ENCODE data around the gene HECW1. TPM values are rescaled to one million over a fixed set of nuclear protein-coding genes. Genes with fewer than 3 reads are reported as not detected.

Gene HECW1
- total and polyA plus RNA-seq, 5 experiments from 2014 or later: not detected

- Mint-ChIP-seq H3K9me3 (no peaks in the 10 kb centered on the region), H3K27me3 (peaks cover 0 to 18% (median 2%) of the 10 kb centered on the region in 5 donors)
- no peak for DNase-seq
Observed at GRCh38 chr7:43234968-43235367, 122.5 kb downstream of the HECW1 start.

GRCh38 chr7:43240565-43240964 lies 128.1 kb downstream of the HECW1 start:
- DNase-seq: no peak
- no peaks in the 10 kb centered on the region for H3K4me1 Mint-ChIP-seq
- no peaks in the 10 kb centered on the region for H3K36me3 Mint-ChIP-seq
- no peak overlapping the region for H3K4me3 Mint-ChIP-seq
- H3K27me3 Mint-ChIP-seq: peaks cover 2 to 36% (median 4%) of the 10 kb centered on the region in 5 donors
- POLR2A ChIA-PET: no interaction called here
- no peaks in the 10 kb centered on the region for H3K9me3 Mint-ChIP-seq
- H3K27ac Mint-ChIP-seq: no peak overlapping the region
- no peak for ATAC-seq

More at GRCh38 chr7:43234968-43235367, 122.5 kb downstream of the HECW1 start:
- Mint-ChIP-seq H3K36me3 (no peaks in the 10 kb centered on the region), H3K4me1 (peaks cover 0 to 5% (median 0%) of the 10 kb centered on the region in 4 donors), H3K4me3 (no peak overlapping the region), H3K27ac (no peak overlapping the region)
- POLR2A ChIA-PET: no interaction called here
- no peak for ATAC-seq

GRCh38 chr7:43242628-43243255 lies 130.3 kb downstream of the HECW1 start:
- Mint-ChIP-seq H3K27ac (no peak overlapping the region), H3K9me3 (no peaks in the 10 kb centered on the region), H3K36me3 (no peaks in the 10 kb centered on the region), H3K27me3 (peaks cover 4 to 58% (median 9%) of the 10 kb centered on the region in 5 donors), H3K4me3 (no peak overlapping the region), H3K4me1 (no peaks in the 10 kb centered on the region)
- ATAC-seq: no peak
- DNase-seq: no peak
- POLR2A ChIA-PET: no interaction called here

- no peaks in the 10 kb centered on the region for H3K4me1 Mint-ChIP-seq
- POLR2A ChIA-PET: no interaction called here
- no peak overlapping the region for H3K4me3 Mint-ChIP-seq
- peaks cover 4 to 65% (median 10%) of the 10 kb centered on the region in 5 donors for H3K27me3 Mint-ChIP-seq
- no peak for ATAC-seq
- H3K36me3 Mint-ChIP-seq: no peaks in the 10 kb centered on the region
- no peaks in the 10 kb centered on the region for H3K9me3 Mint-ChIP-seq
- no peak for DNase-seq
- no peak overlapping the region for H3K27ac Mint-ChIP-seq
Observed at GRCh38 chr7:43244232-43244631, 131.8 kb downstream of the HECW1 start.

- Mint-ChIP-seq H3K4me3 (no peak overlapping the region), H3K36me3 (no peaks in the 10 kb centered on the region), H3K4me1 (no peaks in the 10 kb centered on the region), H3K27ac (no peak overlapping the region), H3K9me3 (no peaks in the 10 kb centered on the region), H3K27me3 (peaks cover 4 to 65% (median 10%) of the 10 kb centered on the region in 5 donors)
- ATAC-seq (no peak), DNase-seq (no peak)
- POLR2A ChIA-PET: no interaction called here
Observed at GRCh38 chr7:43244784-43245183, 132.3 kb downstream of the HECW1 start.

GRCh38 chr7:43247757-43248156 lies 135.3 kb downstream of the HECW1 start:
- POLR2A ChIA-PET: no interaction called here

GRCh38 chr7:43248553-43248952 lies 136.1 kb downstream of the HECW1 start:
- H3K9me3 Mint-ChIP-seq: no peaks in the 10 kb centered on the region
- no peak for ATAC-seq

More at GRCh38 chr7:43247757-43248156, 135.3 kb downstream of the HECW1 start:
- Mint-ChIP-seq H3K36me3 (no peaks in the 10 kb centered on the region), H3K27me3 (peaks cover 10 to 57% (median 13%) of the 10 kb centered on the region in 5 donors), H3K4me3 (no peak overlapping the region), H3K27ac (no peak overlapping the region), H3K4me1 (no peaks in the 10 kb centered on the region), H3K9me3 (no peaks in the 10 kb centered on the region)
- DNase-seq: no peak
- ATAC-seq: no peak

GRCh38 chr7:43248961-43249822 lies 136.7 kb downstream of the HECW1 start:
- ATAC-seq (no peak), DNase-seq (no peak)
- peaks cover 10 to 52% (median 16%) of the 10 kb centered on the region in 5 donors for H3K27me3 Mint-ChIP-seq
- no peaks in the 10 kb centered on the region for H3K9me3 Mint-ChIP-seq
- no peaks in the 10 kb centered on the region for H3K36me3 Mint-ChIP-seq
- H3K27ac Mint-ChIP-seq: no peak overlapping the region
- POLR2A ChIA-PET: no interaction called here
- H3K4me1 Mint-ChIP-seq: no peaks in the 10 kb centered on the region
- no peak overlapping the region for H3K4me3 Mint-ChIP-seq

More at GRCh38 chr7:43248553-43248952, 136.1 kb downstream of the HECW1 start:
- H3K27me3 Mint-ChIP-seq: peaks cover 10 to 52% (median 13%) of the 10 kb centered on the region in 5 donors
- DNase-seq: no peak
- no peak overlapping the region for H3K27ac Mint-ChIP-seq
- no peaks in the 10 kb centered on the region for H3K4me1 Mint-ChIP-seq
- POLR2A ChIA-PET: no interaction called here
- H3K4me3 Mint-ChIP-seq: no peak overlapping the region
- no peaks in the 10 kb centered on the region for H3K36me3 Mint-ChIP-seq

GRCh38 chr7:43249823-43250145 lies 137.3 kb downstream of the HECW1 start:
- H3K27ac Mint-ChIP-seq: no peak overlapping the region
- H3K36me3 Mint-ChIP-seq: no peaks in the 10 kb centered on the region
- H3K4me1 Mint-ChIP-seq: no peaks in the 10 kb centered on the region
- POLR2A ChIA-PET: no interaction called here
- H3K9me3 Mint-ChIP-seq: no peaks in the 10 kb centered on the region
- no peak overlapping the region for H3K4me3 Mint-ChIP-seq
- DNase-seq: no peak
- peaks cover 12 to 56% (median 19%) of the 10 kb centered on the region in 5 donors for H3K27me3 Mint-ChIP-seq
- ATAC-seq: no peak

- H3K4me1 Mint-ChIP-seq: no peaks in the 10 kb centered on the region
- POLR2A ChIA-PET: no interaction called here
- DNase-seq (peak; percentile 14 to 77 (median 39)), ATAC-seq (peak; percentile 33 to 46)
- H3K36me3 Mint-ChIP-seq: no peaks in the 10 kb centered on the region
- peaks cover 0 to 1% (median 0%) of the 10 kb centered on the region in 9 donors for H3K9me3 Mint-ChIP-seq
- H3K4me3 Mint-ChIP-seq: no peak overlapping the region
- no peak overlapping the region for H3K27ac Mint-ChIP-seq
- peaks cover 10 to 18% (median 13%) of the 10 kb centered on the region in 5 donors for H3K27me3 Mint-ChIP-seq
Observed at GRCh38 chr7:43260980-43261878, 148.8 kb downstream of the HECW1 start.

GRCh38 chr7:43265139-43265538 lies 152.7 kb downstream of the HECW1 start:
- H3K27me3 Mint-ChIP-seq: peaks cover 12 to 28% (median 23%) of the 10 kb centered on the region in 5 donors
- no peak overlapping the region for H3K4me3 Mint-ChIP-seq
- ATAC-seq: no peak
- POLR2A ChIA-PET: no interaction called here
- peak overlapping the region in 1 of 10 donors; percentile 40 for H3K27ac Mint-ChIP-seq
- H3K4me1 Mint-ChIP-seq: no peaks in the 10 kb centered on the region
- no peaks in the 10 kb centered on the region for H3K36me3 Mint-ChIP-seq
- peaks cover 0 to 2% (median 0%) of the 10 kb centered on the region in 9 donors for H3K9me3 Mint-ChIP-seq
- no peak for DNase-seq

- no peaks in the 10 kb centered on the region for H3K4me1 Mint-ChIP-seq
- DNase-seq: no peak
- no peak for ATAC-seq
- peaks cover 0 to 22% (median 9%) of the 10 kb centered on the region in 9 donors for H3K9me3 Mint-ChIP-seq
- peaks cover 0 to 5% (median 5%) of the 10 kb centered on the region in 3 donors for H3K36me3 Mint-ChIP-seq
- POLR2A ChIA-PET: no interaction called here
- H3K27me3 Mint-ChIP-seq: peaks cover 6 to 19% (median 9%) of the 10 kb centered on the region in 5 donors
- H3K27ac Mint-ChIP-seq: no peak overlapping the region
- no peak overlapping the region for H3K4me3 Mint-ChIP-seq
Observed at GRCh38 chr7:43273939-43274719, 161.7 kb downstream of the HECW1 start.
